NCI-H510A treated with DMSO at 0.1 percent for 48 hours (cell line): ENCODE results near the gene HBD.
A peak's percentile ranks its signal among the peaks of the same experiment; 100 is the strongest.

Experiments used
- DNase-seq: peaks from one replicate; lab custom pipeline; 2025; lab: John Stamatoyannopoulos, UW

Gene HBD

GRCh38 chr11:5232821-5233220 lies 1.5 kb downstream of the HBD start:
- DNase-seq = no peak

GRCh38 chr11:5232176-5232575 lies 2.1 kb downstream of the HBD start:
- DNase-seq = no peak

- no peak for DNase-seq
Observed at GRCh38 chr11:5231111-5231510, 3.2 kb downstream of the HBD start.

- DNase-seq = no peak
Observed at GRCh38 chr11:5230266-5230665, 4.0 kb downstream of the HBD start.

- no peak for DNase-seq
Observed at GRCh38 chr11:5229796-5230195, 4.5 kb downstream of the HBD start.

GRCh38 chr11:5229356-5229755 lies 4.9 kb downstream of the HBD start:
- no peak for DNase-seq

GRCh38 chr11:5228124-5228523 lies 6.2 kb downstream of the HBD start:
- no peak for DNase-seq

- DNase-seq = no peak
Observed at GRCh38 chr11:5227681-5228080, 6.6 kb downstream of the HBD start.

- no peak for DNase-seq
Observed at GRCh38 chr11:5226732-5227310, 7.5 kb downstream of the HBD start, which contains the start of gene HBB. TSS of gene HBB (minus strand) at chr11:5227071. CDS start at chr11:5227021, 50 bp downstream.

GRCh38 chr11:5225480-5225871 lies 8.8 kb downstream of the HBD start:
- no peak for DNase-seq

- DNase-seq = no peak
Observed at GRCh38 chr11:5224538-5225479, 9.5 kb downstream of the HBD start.

- DNase-seq = no peak
Observed at GRCh38 chr11:5223686-5224085, 10.6 kb downstream of the HBD start.

GRCh38 chr11:5223146-5223545 lies 11.1 kb downstream of the HBD start:
- no peak for DNase-seq

GRCh38 chr11:5210376-5210885 lies 23.9 kb downstream of the HBD start:
- DNase-seq = no peak

- DNase-seq = peak; percentile 20
Observed at GRCh38 chr11:5204787-5205186, 29.5 kb downstream of the HBD start.

GRCh38 chr11:5203366-5203765 lies 30.9 kb downstream of the HBD start:
- DNase-seq = no peak

GRCh38 chr11:5200582-5200981 lies 33.7 kb downstream of the HBD start, which contains the start of gene OR51V1:
TSS of gene OR51V1 (minus strand) at chr11:5200682. CDS start at chr11:5200682, 0 bp downstream.
- DNase-seq = no peak

GRCh38 chr11:5198285-5198684 lies 36.0 kb downstream of the HBD start:
- no peak for DNase-seq

- no peak for DNase-seq
Observed at GRCh38 chr11:5197536-5197935, 36.7 kb downstream of the HBD start.

GRCh38 chr11:5196731-5197130 lies 37.6 kb downstream of the HBD start:
- DNase-seq = no peak

- no peak for DNase-seq
Observed at GRCh38 chr11:5196067-5196466, 38.2 kb downstream of the HBD start.

- DNase-seq = no peak
Observed at GRCh38 chr11:5192738-5193137, 41.5 kb downstream of the HBD start.

- no peak for DNase-seq
Observed at GRCh38 chr11:5188201-5188600, 46.1 kb downstream of the HBD start.
